ENCODE results near the gene PSMD13. TPM values are rescaled to one million over a fixed set of nuclear protein-coding genes. Genes with fewer than 3 reads are reported as not detected.

Gene PSMD13
- total RNA-seq, 1 donor from 2014 or later = 100 TPM

GRCh38 chr11:203945-204586, 32.7 kb upstream of the PSMD13 start:
- no peak for DNase-seq (ENCODE audit: low spot score)

- no peak for DNase-seq (ENCODE audit: low spot score)
These were observed 32.1 kb upstream of the PSMD13 start for GRCh38 chr11:204587-205109.

- peak; percentile 72 for DNase-seq (ENCODE audit: low spot score)
These were observed 31.4 kb upstream of the PSMD13 start for GRCh38 chr11:205221-206001.

DNA sequence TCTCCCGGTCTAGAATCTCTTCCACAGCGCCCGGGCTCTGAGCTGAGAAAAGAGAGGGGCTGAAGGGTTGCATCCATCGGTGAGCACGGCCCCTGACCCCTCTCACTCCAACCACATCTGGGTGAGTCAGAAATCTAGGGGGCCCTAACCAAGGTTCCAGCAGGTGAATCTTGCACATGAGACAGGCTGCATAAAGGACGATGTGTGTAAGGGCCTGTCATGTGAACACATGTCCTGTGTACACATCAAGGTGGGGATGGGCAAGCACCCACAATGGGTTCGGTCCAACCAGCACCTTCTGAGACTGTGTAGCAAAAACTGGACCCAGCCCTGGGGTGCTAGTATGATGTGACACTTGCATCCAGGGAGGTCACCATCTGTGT, 30.8 kb upstream of the PSMD13 start:
- DNase-seq (ENCODE audit: low spot score) = no peak

GRCh38 chr11:206526-207207, 30.1 kb upstream of the PSMD13 start:
- DNase-seq (ENCODE audit: low spot score) = peak; percentile 89

GRCh38 chr11:207208-207862, 29.4 kb upstream of the PSMD13 start, which contains the start of the genes BET1L and RIC8A:
Gene BET1L, minus strand, starts transcription at chr11:207399. Its CDS starts 78 bp downstream, at chr11:207321.
Gene RIC8A, plus strand, starts transcription at chr11:207708. Its CDS starts 1,147 bp downstream, at chr11:208855.
- peak; percentile 99 for DNase-seq (ENCODE audit: low spot score)

DNA sequence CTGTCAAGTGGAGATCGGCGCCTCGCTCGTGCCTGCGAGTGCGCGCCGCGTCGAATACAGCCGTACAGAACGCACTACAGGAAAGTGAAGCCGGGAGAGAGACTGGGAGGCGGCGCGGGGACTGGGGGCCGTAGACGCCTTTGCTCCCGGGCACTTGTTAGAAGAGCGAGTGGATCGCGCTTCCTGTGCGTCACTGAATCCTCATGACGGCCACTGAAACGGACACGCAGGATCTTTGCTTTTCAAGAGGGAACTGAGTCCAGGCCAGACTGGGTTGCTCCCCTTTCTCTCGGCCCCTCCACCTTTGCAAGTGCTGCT, 29.0 kb upstream of the PSMD13 start:
- no peak for DNase-seq (ENCODE audit: low spot score)

GRCh38 chr11:208181-208916, 28.4 kb upstream of the PSMD13 start:
- peak; percentile 95 for DNase-seq (ENCODE audit: low spot score)

DNA sequence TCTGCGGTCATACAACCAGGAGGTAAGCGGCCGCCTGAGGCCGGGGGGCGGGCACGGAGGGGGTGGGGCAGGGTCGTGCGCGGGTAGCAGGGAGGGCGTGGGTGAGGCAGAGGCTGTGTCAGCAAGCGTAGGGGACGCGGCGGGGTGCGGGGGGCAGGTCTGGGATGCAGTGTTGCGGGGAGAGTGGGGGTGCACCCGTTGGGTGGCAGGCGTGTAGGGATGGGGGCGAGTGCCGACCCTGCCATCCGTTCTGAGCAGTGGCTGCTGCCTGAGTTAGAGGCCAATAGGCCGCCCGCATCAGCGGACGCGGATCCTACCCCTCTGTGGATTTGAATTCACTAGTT, 27.9 kb upstream of the PSMD13 start:
- DNase-seq (ENCODE audit: low spot score) = no peak

DNA sequence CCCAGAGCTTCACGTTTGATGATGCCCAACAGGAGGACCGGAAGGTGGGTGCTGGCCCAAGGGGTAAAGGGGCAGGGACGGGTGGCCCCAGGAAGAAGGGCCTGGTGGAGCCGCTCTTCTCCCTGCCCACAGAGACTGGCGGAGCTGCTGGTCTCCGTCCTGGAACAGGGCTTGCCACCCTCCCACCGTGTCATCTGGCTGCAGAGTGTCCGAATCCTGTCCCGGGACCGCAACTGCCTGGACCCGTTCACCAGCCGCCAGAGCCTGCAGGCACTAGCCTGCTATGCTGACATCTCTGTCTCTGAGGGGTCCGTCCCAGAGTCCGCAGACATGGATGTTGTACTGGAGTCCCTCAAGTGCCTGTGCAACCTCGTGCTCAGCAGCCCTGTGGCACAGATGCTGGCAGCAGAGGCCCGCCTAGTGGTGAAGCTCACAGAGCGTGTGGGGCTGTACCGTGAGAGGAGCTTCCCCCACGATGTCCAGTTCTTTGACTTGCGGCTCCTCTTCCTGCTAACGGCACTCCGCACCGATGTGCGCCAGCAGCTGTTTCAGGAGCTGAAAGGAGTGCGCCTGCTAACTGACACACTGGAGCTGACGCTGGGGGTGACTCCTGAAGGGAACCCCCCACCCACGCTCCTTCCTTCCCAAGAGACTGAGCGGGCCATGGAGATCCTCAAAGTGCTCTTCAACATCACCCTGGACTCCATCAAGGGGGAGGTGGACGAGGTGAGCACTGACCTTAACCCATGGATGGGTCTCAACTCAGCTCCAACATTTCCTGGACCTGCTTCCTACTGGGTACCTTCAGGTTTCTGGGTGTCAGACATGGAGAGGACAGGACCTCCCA, 27.3 kb upstream of the PSMD13 start:
- peak; percentile 82 for DNase-seq (ENCODE audit: low spot score)

- no peak for DNase-seq (ENCODE audit: low spot score)
These were observed 26.5 kb upstream of the PSMD13 start for GRCh38 chr11:210122-210802.

DNA sequence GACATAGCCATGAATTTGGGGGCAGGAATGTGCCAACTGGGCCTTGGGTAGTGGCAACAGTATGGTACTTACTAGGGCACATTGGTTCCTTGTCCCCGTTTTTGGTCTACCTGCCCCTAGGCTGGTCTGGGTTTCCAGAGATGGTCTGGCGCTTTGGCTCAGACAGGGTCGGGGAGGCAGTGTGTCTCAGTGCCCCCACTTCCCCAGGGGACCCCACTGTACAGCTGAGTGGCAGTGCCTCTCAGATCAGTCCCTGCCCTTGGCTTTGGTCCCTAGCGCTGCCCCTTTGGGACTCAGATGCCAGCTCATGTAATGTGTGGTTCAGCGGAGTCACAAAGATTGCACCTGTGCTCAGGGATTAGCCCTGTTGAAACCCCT, 26.0 kb upstream of the PSMD13 start:
- peak; percentile 80 for DNase-seq (ENCODE audit: low spot score)

- no peak for DNase-seq (ENCODE audit: low spot score)
These were observed 25.5 kb upstream of the PSMD13 start for GRCh38 chr11:211295-211694.

DNA sequence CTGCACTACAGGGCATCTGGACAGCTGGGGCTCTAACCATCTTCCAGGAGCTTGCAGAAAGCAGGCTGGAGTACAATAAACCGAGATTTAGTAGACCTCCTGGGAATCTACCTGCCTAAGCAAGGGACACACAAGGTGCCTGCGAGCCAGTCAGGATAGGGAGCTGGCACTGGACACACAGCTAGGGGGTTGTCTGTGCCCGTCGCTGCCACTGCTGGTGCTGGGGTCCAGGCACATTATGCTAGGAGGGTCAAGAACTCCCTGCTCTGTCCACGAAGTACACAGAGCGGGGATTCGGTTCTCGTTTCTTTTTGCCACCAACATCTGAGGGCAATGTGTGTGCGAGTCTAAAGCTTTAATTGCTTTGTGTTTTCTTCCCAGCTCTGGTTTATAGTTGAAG, 25.0 kb upstream of the PSMD13 start:
- DNase-seq (ENCODE audit: low spot score) = no peak

GRCh38 chr11:212150-213100, 24.4 kb upstream of the PSMD13 start:
- no peak for DNase-seq (ENCODE audit: low spot score)

- DNase-seq (ENCODE audit: low spot score) = no peak
These were observed 23.7 kb upstream of the PSMD13 start for GRCh38 chr11:213111-213510.

- DNase-seq (ENCODE audit: low spot score) = no peak
These were observed 22.7 kb upstream of the PSMD13 start for GRCh38 chr11:214083-214482.

DNA sequence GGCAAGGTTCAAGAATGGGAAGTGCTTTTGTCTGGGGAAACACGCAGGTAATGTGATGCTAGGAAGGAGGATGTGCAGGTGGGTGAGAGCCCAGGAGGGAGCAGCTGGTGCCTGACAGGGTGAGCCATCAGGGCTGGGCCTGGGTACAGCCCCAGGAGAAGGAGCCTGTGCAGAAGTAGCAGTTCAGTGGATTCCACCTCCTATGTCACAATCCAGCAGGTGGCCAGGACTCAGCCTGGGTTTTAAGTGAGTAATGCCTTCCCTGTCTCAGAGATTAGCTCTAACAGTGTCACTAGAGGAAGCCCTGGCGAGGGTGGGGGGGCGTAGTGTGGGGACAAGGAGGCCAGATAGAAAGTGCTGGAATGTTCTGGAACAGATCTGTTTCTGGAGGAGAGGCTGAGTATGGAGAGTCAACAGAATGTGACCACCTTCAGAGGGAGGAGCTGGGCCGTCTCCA, 21.2 kb upstream of the PSMD13 start:
- DNase-seq (ENCODE audit: low spot score) = no peak

Measured in mesenteric fat pad (tissue), 1 donor.